Measurements from ENCODE around the gene PLA2G2A.

The PLA2G2A gene, protein sequence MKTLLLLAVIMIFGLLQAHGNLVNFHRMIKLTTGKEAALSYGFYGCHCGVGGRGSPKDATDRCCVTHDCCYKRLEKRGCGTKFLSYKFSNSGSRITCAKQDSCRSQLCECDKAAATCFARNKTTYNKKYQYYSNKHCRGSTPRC

DNA sequence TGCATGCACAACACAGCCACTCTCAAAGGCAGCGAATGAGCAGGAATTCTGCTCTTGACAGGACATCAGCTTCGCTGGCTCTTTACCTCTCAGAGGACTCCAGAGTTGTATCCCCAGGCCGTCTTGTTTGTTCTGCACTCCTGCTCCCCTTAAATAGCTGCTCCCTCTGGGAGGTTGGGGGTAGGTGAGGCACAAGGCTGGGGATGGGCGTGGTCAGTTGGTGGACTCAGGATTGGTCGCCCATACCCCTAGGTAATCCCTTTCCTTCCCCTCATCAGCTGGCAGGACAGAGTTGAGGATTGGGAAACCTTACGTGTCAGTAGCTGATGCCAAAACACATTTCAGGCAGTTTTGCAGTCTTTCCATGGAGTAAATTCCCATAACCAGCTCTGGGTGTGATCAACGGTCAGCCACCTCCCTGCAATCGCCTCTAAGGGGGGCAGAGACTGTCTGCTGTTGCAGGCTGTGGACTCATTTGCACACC, at the start of gene PLA2G2A:
Gene PLA2G2A (minus strand): TSS at position 125 of the 484 bp plus-strand sequence. CDS start 845 bp downstream, outside the sequence.
- H3K4me3 ChIP-seq (ENCODE audit: severe bottlenecking) = no peak within 1 kb of the TSS
- H3K36me3 ChIP-seq (ENCODE audit: low read depth) = no peaks in the 10 kb centered on the region
- no peak for DNase-seq (ENCODE audit: low spot score)
- ATAC-seq (ENCODE audit: low read depth) = no peak
- no peaks in the 10 kb centered on the region for H3K9me3 ChIP-seq (ENCODE audit: severe bottlenecking)
- H3K4me1 ChIP-seq (ENCODE audit: insufficient read depth, poor library complexity, severe bottlenecking) = no peaks in the 10 kb centered on the region
- TF ChIP-seq, protein P1, sequence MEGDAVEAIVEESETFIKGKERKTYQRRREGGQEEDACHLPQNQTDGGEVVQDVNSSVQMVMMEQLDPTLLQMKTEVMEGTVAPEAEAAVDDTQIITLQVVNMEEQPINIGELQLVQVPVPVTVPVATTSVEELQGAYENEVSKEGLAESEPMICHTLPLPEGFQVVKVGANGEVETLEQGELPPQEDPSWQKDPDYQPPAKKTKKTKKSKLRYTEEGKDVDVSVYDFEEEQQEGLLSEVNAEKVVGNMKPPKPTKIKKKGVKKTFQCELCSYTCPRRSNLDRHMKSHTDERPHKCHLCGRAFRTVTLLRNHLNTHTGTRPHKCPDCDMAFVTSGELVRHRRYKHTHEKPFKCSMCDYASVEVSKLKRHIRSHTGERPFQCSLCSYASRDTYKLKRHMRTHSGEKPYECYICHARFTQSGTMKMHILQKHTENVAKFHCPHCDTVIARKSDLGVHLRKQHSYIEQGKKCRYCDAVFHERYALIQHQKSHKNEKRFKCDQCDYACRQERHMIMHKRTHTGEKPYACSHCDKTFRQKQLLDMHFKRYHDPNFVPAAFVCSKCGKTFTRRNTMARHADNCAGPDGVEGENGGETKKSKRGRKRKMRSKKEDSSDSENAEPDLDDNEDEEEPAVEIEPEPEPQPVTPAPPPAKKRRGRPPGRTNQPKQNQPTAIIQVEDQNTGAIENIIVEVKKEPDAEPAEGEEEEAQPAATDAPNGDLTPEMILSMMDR (IDR thresholded peaks at IDR 0.05; ENCODE audit: poor library complexity, severe bottlenecking) = no peak
- H3K27ac ChIP-seq (ENCODE audit: poor library complexity, severe bottlenecking) = no peak within 1 kb of the TSS
- no peaks in the 10 kb centered on the region for H3K27me3 ChIP-seq (ENCODE audit: insufficient read depth, poor library complexity, severe bottlenecking)

DNA sequence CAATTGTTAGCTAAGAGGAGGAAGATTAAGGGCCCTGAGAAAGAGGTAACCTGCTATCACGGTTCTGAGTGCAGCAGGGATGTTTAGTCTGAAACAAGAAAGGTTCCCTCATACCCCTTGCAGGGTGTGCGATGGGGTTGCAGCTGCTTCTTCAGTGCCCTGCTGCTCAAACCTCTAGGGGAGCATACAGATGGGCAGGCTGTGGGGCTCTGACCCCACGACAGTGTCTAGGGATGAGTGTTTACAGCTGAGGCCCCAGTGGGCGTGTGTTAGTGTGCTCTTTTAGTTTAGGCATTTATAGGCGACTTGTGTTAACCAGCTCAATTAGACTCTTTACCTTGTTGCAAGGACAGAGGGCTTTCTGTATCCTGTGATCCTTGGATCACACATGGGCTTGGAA, 49.3 kb upstream of the PLA2G2A start:
- Histone ChIP-seq H3K4me1 (ENCODE audit: insufficient read depth, poor library complexity, severe bottlenecking) (no peaks in the 10 kb centered on the region), H3K27me3 (ENCODE audit: insufficient read depth, poor library complexity, severe bottlenecking) (peaks cover 6% of the 10 kb centered on the region), H3K36me3 (ENCODE audit: low read depth) (no peaks in the 10 kb centered on the region), H3K27ac (ENCODE audit: poor library complexity, severe bottlenecking) (no peak overlapping the region), H3K4me3 (ENCODE audit: severe bottlenecking) (no peak overlapping the region), H3K9me3 (ENCODE audit: severe bottlenecking) (no peaks in the 10 kb centered on the region)
- ATAC-seq (ENCODE audit: low read depth) (no peak), DNase-seq (ENCODE audit: low spot score) (no peak)
- TF ChIP-seq, protein P1 (IDR thresholded peaks at IDR 0.05; ENCODE audit: poor library complexity, severe bottlenecking) = no peak

DNA sequence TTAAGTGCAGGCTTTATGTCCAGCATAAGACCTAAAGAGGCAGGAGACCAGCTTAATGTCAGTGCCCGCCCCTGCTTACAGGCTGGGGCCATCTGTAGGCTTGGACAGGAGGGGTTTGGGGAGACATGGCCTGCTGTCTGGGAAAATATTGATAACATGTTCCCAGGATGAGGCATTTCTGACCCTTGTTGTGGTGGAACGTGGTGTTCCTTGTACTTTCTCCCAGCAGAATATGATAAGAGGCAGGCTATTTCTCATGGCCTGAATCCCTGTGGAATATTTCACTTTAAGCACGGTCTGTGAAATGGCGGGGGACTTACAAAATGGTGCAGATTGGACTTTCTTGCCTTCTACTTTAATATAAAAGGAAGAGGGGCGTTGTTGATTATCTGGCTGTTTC, 48.7 kb upstream of the PLA2G2A start:
- TF ChIP-seq, protein P1 (IDR thresholded peaks at IDR 0.05; ENCODE audit: poor library complexity, severe bottlenecking) = no peak
- Histone ChIP-seq H3K4me1 (ENCODE audit: insufficient read depth, poor library complexity, severe bottlenecking) (no peaks in the 10 kb centered on the region), H3K4me3 (ENCODE audit: severe bottlenecking) (no peak overlapping the region), H3K36me3 (ENCODE audit: low read depth) (no peaks in the 10 kb centered on the region), H3K9me3 (ENCODE audit: severe bottlenecking) (no peaks in the 10 kb centered on the region), H3K27ac (ENCODE audit: poor library complexity, severe bottlenecking) (no peak overlapping the region), H3K27me3 (ENCODE audit: insufficient read depth, poor library complexity, severe bottlenecking) (peaks cover 6% of the 10 kb centered on the region)
- DNase-seq (ENCODE audit: low spot score) = no peak
- no peak for ATAC-seq (ENCODE audit: low read depth)

DNA sequence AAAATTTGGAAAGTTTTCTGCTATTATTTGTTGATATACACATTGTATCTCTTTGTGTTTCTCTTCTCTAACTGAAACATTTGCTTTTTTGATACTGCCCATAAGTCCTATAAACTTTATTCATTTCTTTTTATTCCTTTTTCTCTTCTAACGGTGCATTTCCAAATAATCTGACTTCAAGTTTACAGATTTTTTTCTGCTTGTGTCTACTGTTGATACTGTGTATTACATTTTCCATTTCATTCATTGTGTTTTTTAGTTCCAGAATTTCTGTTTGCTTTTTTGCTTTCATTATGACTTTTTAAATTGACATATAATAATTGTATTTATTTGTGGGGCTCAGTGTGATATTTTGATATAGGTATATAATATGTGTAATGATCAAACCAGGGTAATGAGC, 38.3 kb upstream of the PLA2G2A start:
- Histone ChIP-seq H3K4me3 (ENCODE audit: severe bottlenecking) (no peak overlapping the region), H3K4me1 (ENCODE audit: insufficient read depth, poor library complexity, severe bottlenecking) (no peaks in the 10 kb centered on the region), H3K36me3 (ENCODE audit: low read depth) (no peaks in the 10 kb centered on the region), H3K27ac (ENCODE audit: poor library complexity, severe bottlenecking) (no peak overlapping the region), H3K9me3 (ENCODE audit: severe bottlenecking) (no peaks in the 10 kb centered on the region), H3K27me3 (ENCODE audit: insufficient read depth, poor library complexity, severe bottlenecking) (peaks cover 17% of the 10 kb centered on the region)
- TF ChIP-seq, protein P1 (IDR thresholded peaks at IDR 0.05; ENCODE audit: poor library complexity, severe bottlenecking) = no peak
- no peak for DNase-seq (ENCODE audit: low spot score)
- ATAC-seq (ENCODE audit: low read depth) = no peak

DNA sequence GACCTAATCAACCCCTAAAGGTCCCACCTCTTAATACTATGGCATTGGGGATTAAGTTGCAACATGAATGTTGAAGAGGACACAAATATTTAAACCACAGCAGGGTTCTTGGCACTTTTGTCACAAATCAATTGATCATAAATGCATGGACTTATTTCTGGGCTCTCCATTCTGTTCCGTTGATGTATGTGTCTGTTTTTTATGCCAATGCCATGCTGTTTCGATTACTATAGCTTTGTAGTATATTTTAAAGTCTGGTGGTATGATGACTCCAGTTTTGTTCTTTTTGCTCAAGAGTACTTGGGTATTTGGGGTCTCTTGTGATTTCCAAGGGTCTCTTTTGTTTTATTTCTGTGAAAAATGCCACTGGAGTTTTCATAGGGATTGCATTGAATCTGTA, 34.7 kb upstream of the PLA2G2A start:
- no peak overlapping the region for H3K4me3 ChIP-seq (ENCODE audit: severe bottlenecking)
- TF ChIP-seq, protein P1 (IDR thresholded peaks at IDR 0.05; ENCODE audit: poor library complexity, severe bottlenecking) = no peak
- DNase-seq (ENCODE audit: low spot score) (no peak), ATAC-seq (ENCODE audit: low read depth) (no peak)
- H3K4me1 ChIP-seq (ENCODE audit: insufficient read depth, poor library complexity, severe bottlenecking) = no peaks in the 10 kb centered on the region
- H3K27ac ChIP-seq (ENCODE audit: poor library complexity, severe bottlenecking) = no peak overlapping the region
- H3K36me3 ChIP-seq (ENCODE audit: low read depth) = no peaks in the 10 kb centered on the region
- peaks cover 6% of the 10 kb centered on the region for H3K27me3 ChIP-seq (ENCODE audit: insufficient read depth, poor library complexity, severe bottlenecking)
- no peaks in the 10 kb centered on the region for H3K9me3 ChIP-seq (ENCODE audit: severe bottlenecking)
